Gastroesophageal sphincter (tissue), 3 donors: ENCODE results near the gene DMKN.

Experiments
- CTCF ChIP-seq, 4 experiments: fragments of 200-600 bp in 2 of 4; fragments of 450-650 bp in 2 of 4; sonication (generic) in 1 of 4; IDR thresholded peaks; one replicate each; pipeline ENCODE4 v1.5.1; 2017 to 2019; ENCODE audit warnings: antibody characterized with exemption in 4 of 4, mild to moderate bottlenecking in 2 of 4, moderate library complexity in 2 of 4
- POLR2A ChIP-seq, 2 donors: fragments of 450-650 bp; IDR thresholded peaks; one replicate each; pipeline ENCODE4 v1.6.1; 2017; ENCODE audit warnings: antibody characterized with exemption in 2 of 2, mild to moderate bottlenecking in 2 of 2, moderate library complexity in 1 of 2
- POLR2AphosphoS5 ChIP-seq: sonication (generic); formaldehyde crosslinking; IDR thresholded peaks from one replicate; pipeline ENCODE4 v1.6.1; 2017; ENCODE audit warnings: antibody characterized with exemption

GRCh38 chr19:35555301-35556005 lies 42.0 kb upstream of the DMKN start:
- TF ChIP-seq CTCF (IDR thresholded peaks at IDR 0.05) = no peak
- no peak for TF ChIP-seq POLR2A (IDR thresholded peaks at IDR 0.05)
- no peak for TF ChIP-seq POLR2AphosphoS5
